Astrocyte of the spinal cord (primary cell): ENCODE results near the gene PERM1.
"Not testable (repeated sequence)": the region's sequence is repeated elsewhere in the genome, so short reads cannot be mapped to it uniquely, and the experiment has no call there.

Experiments
- DNase-seq: peaks from one replicate; pipeline ENCODE4 v3.0.0; 2011; ENCODE audit warnings: low read depth, low spot score
- H3K4me3 ChIP-seq: 2 replicates; pipeline ENCODE4 v1.5.1; 2011; ENCODE audit warnings: low read depth, mild to moderate bottlenecking, low read length, moderate library complexity
- CTCF ChIP-seq: IDR thresholded peaks from 2 replicates; pipeline ENCODE4 v1.5.1; 2012; ENCODE audit warnings: low read depth, mild to moderate bottlenecking, low read length, inconsistent platforms
- in situ Hi-C: cut with HindIII; loops from 2 replicates; pipeline ENCODE4 v1.10.0; 2017; ENCODE audit warnings: low sequenced_read_pairs

Gene PERM1

GRCh38 chr1:951364-951763 is 30.5 kb downstream of the PERM1 start:
- no peak overlapping the region for H3K4me3 ChIP-seq
- no peak for DNase-seq
- peak; percentile 66 for TF ChIP-seq CTCF
- in situ Hi-C loops: no loop called here

GRCh38 chr1:950881-951280 is 31.0 kb downstream of the PERM1 start:
- H3K4me3 ChIP-seq: no peak overlapping the region
- no peak for TF ChIP-seq CTCF
- in situ Hi-C loops: no loop called here
- no peak for DNase-seq

GRCh38 chr1:950268-950667 is 31.6 kb downstream of the PERM1 start:
- H3K4me3 ChIP-seq: no peak overlapping the region
- DNase-seq: no peak
- TF ChIP-seq CTCF: no peak
- in situ Hi-C loops: no loop called here

GRCh38 chr1:947958-948357 is 33.9 kb downstream of the PERM1 start:
- no peak overlapping the region for H3K4me3 ChIP-seq
- TF ChIP-seq CTCF: no peak
- in situ Hi-C loops: no loop called here
- DNase-seq: no peak

- in situ Hi-C loops, DNase-seq, H3K4me3 ChIP-seq: not testable (repeated sequence)
Measured at GRCh38 chr1:946811-947210, 35.1 kb downstream of the PERM1 start.

GRCh38 chr1:945688-946556 is 36.0 kb downstream of the PERM1 start:
- TF ChIP-seq CTCF: no peak
- no peak for DNase-seq
- in situ Hi-C loops: no loop called here
- no peak overlapping the region for H3K4me3 ChIP-seq

GRCh38 chr1:944341-945325 is 37.3 kb downstream of the PERM1 start:
- TF ChIP-seq CTCF: no peak
- no peak overlapping the region for H3K4me3 ChIP-seq
- in situ Hi-C loops: no loop called here
- DNase-seq: peak; percentile 88
